HG02763 (cell line): ENCODE data around the gene OLFM1.

Source experiments
- ATAC-seq: cut with Tn5 transposase; IDR thresholded peaks from one replicate; pipeline ENCODE4 v1.9.1; 2021; ENCODE audit warnings: mild to moderate bottlenecking, moderate library complexity; ENCODE audit not compliant: unreplicated experiment

The OLFM1 gene

GRCh38 chr9:135167849-135168655, 80.6 kb downstream of the OLFM1 start:
- ATAC-seq: no peak

- ATAC-seq: no peak
These were observed 82.3 kb downstream of the OLFM1 start for GRCh38 chr9:135169709-135170226.

GRCh38 chr9:135170535-135170934, 83.1 kb downstream of the OLFM1 start:
- no peak for ATAC-seq
